Tibial artery (tissue), 4 donors: ENCODE results near the gene ARPP21.

ENCODE experiments used
- DNase-seq, 2 donors: peaks; one replicate each; pipeline ENCODE4 v3.0.0-alpha.2; 2019
- H3K27ac ChIP-seq, 2 donors: fragments of 200-600 bp; sonication (generic) in 1 of 2; 1 replicate in 1 of 2; 2 replicates in 1 of 2; pipeline ENCODE4 v1.5.1; 2018 to 2019; ENCODE audit warnings: mild to moderate bottlenecking in 1 of 2
- H3K27me3 ChIP-seq, 2 donors: fragments of 200-600 bp; sonication (generic) in 1 of 2; one replicate each; pipeline versions ENCODE4 v1.5.1 to v1.6.0; 2016 to 2019
- H3K36me3 ChIP-seq, 3 donors: fragments of 200-600 bp; sonication (generic) in 2 of 3; one replicate each; pipeline ENCODE4 v1.5.1; 2016 to 2019; ENCODE audit warnings: mild to moderate bottlenecking in 2 of 3
- H3K4me1 ChIP-seq, 4 donors: fragments of 200-600 bp; sonication (generic) in 2 of 4; 1 replicate in 3 of 4; 2 replicates in 1 of 4; pipeline ENCODE4 v1.5.1; 2016 to 2019
- H3K4me3 ChIP-seq, 2 donors: fragments of 200-600 bp; sonication (generic) in 1 of 2; 1 replicate in 1 of 2; 2 replicates in 1 of 2; pipeline ENCODE4 v1.5.1; 2018 to 2019; ENCODE audit warnings: mild to moderate bottlenecking in 2 of 2
- H3K9me3 ChIP-seq, 3 donors: fragments of 200-600 bp; sonication (generic) in 1 of 3; one replicate each; pipeline ENCODE4 v1.5.1; 2016 to 2019
- CTCF ChIP-seq, 2 experiments: fragments of 200-600 bp in 1 of 2; fragments of 450-650 bp in 1 of 2; IDR thresholded peaks; one replicate each; pipeline ENCODE4 v1.5.1; 2017 to 2019; ENCODE audit warnings: antibody characterized with exemption in 2 of 2, mild to moderate bottlenecking in 1 of 2, moderate library complexity in 1 of 2
- intact Hi-C: fragments of 100-400 bp; cut with DNase I; formaldehyde crosslinking; loops from one replicate; pipeline ENCODE4 v1.15.0; 2023; ENCODE audit warnings: low total_unique reads

ARPP21 gene

GRCh38 chr3:35639254-35640186 is at the start of gene ARPP21:
ARPP21 (plus strand) TSS chr3:35639525; CDS start chr3:35681752, 42,227 bp downstream.
- Histone ChIP-seq H3K36me3 (no peaks in the 10 kb centered on the region), H3K9me3 (no peaks in the 10 kb centered on the region), H3K4me1 (peaks cover 0 to 14% (median 11%) of the 10 kb centered on the region in 4 donors), H3K4me3 (peak within 1 kb of the TSS; percentile 37 to 51), H3K27ac (no peak within 1 kb of the TSS), H3K27me3 (peaks cover 0 to 28% of the 10 kb centered on the region in 2 donors)
- intact Hi-C loops, result no loop called here
- no peak for TF ChIP-seq CTCF (IDR thresholded peaks at IDR 0.05)
- no peak for DNase-seq

- no peak overlapping the region for H3K27ac ChIP-seq
- H3K4me1 ChIP-seq, result no peaks in the 10 kb centered on the region
- H3K4me3 ChIP-seq, result no peak overlapping the region
- DNase-seq, result no peak
- no peaks in the 10 kb centered on the region for H3K36me3 ChIP-seq
- no peaks in the 10 kb centered on the region for H3K27me3 ChIP-seq
- H3K9me3 ChIP-seq, result no peaks in the 10 kb centered on the region
- TF ChIP-seq CTCF (IDR thresholded peaks at IDR 0.05), result no peak
- intact Hi-C loops, result no loop called here
Measured at GRCh38 chr3:35592589-35593295, 46.6 kb upstream of the ARPP21 start.

- TF ChIP-seq CTCF (IDR thresholded peaks at IDR 0.05), result no peak
- H3K36me3 ChIP-seq, result no peaks in the 10 kb centered on the region
- H3K9me3 ChIP-seq, result no peaks in the 10 kb centered on the region
- H3K27me3 ChIP-seq, result no peaks in the 10 kb centered on the region
- no peak overlapping the region for H3K4me3 ChIP-seq
- no peak for DNase-seq
- no peak overlapping the region for H3K27ac ChIP-seq
- intact Hi-C loops, result no loop called here
- H3K4me1 ChIP-seq, result no peaks in the 10 kb centered on the region
Measured at GRCh38 chr3:35594739-35595138, 44.6 kb upstream of the ARPP21 start.

GRCh38 chr3:35596335-35596995 is 42.9 kb upstream of the ARPP21 start:
- Histone ChIP-seq H3K9me3 (no peaks in the 10 kb centered on the region), H3K36me3 (no peaks in the 10 kb centered on the region), H3K27me3 (no peaks in the 10 kb centered on the region), H3K4me1 (no peaks in the 10 kb centered on the region), H3K4me3 (no peak overlapping the region), H3K27ac (no peak overlapping the region)
- intact Hi-C loops, result no loop called here
- DNase-seq, result no peak
- TF ChIP-seq CTCF (IDR thresholded peaks at IDR 0.05), result no peak

GRCh38 chr3:35597490-35597889 is 41.8 kb upstream of the ARPP21 start:
- Histone ChIP-seq H3K36me3 (no peaks in the 10 kb centered on the region), H3K9me3 (no peaks in the 10 kb centered on the region), H3K27me3 (no peaks in the 10 kb centered on the region), H3K4me3 (no peak overlapping the region), H3K4me1 (peaks cover 0 to under 1% (median 0%) of the 10 kb centered on the region in 4 donors), H3K27ac (no peak overlapping the region)
- intact Hi-C loops, result no loop called here
- TF ChIP-seq CTCF (IDR thresholded peaks at IDR 0.05), result no peak
- DNase-seq, result no peak
